HG02970 (cell line): ENCODE data around the gene PCDHB10.
"Not testable (repeated sequence)": the region's sequence is repeated elsewhere in the genome, so short reads cannot be mapped to it uniquely, and the experiment has no call there.

ENCODE experiments used
- ATAC-seq: cut with Tn5 transposase; IDR thresholded peaks from one replicate; pipeline ENCODE4 v1.9.1; 2021; ENCODE audit warnings: mild to moderate bottlenecking, moderate library complexity, moderate number of reproducible peaks; ENCODE audit not compliant: unreplicated experiment, low FRiP score

Gene PCDHB10

DNA sequence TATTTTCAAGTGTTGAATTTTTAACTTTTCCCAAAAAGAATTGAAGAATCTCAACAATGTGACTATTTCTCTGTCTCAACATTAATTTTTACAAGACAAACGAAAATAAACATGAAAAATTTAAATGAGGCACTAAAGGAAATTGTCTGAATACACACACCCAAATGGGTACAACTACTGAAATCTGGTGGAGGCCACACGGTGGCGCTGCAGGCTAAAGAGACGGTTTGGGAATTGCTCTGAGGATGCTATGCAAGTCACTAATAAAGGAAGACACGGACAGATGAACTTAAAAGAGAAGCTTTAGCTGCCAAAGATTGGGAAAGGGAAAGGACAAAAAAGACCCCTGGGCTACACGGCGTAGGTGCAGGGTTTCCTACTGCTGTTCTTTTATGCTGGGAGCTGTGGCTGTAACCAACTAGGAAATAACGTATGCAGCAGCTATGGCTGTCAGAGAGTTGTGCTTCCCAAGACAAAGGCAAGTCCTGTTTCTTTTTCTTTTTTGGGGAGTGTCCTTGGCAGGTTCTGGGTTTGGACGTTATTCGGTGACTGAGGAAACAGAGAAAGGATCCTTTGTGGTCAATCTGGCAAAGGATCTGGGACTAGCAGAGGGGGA, at the start of gene PCDHB10:
PCDHB10 (plus strand) TSS at position 244 of the 616 bp plus-strand sequence; CDS start at position 444, 200 bp downstream.
- ATAC-seq: no peak

DNA sequence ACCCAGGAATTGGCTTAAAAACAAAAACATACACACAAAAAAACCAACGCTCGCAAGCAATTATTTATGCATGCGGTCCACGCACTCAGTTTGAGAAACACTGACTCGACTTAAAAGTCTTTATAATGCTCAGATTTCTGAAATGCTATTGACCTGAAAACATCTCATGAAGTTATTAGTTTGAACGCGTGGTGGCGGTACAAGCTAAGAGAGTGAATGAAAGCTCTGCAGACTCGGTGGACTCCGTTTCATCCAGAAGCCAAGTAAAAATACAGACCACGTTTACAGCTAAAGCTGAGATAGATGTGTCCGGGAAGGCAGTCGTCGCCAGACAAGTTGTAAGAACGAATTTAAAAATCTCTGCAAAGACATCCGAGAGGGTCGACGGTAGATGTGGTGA, 42.3 kb upstream of the PCDHB10 start, which contains the start of gene PCDHB6:
PCDHB6 (plus strand) TSS at position 246 of the 400 bp plus-strand sequence. CDS start 201 bp downstream, outside the sequence.
- no peak for ATAC-seq

DNA sequence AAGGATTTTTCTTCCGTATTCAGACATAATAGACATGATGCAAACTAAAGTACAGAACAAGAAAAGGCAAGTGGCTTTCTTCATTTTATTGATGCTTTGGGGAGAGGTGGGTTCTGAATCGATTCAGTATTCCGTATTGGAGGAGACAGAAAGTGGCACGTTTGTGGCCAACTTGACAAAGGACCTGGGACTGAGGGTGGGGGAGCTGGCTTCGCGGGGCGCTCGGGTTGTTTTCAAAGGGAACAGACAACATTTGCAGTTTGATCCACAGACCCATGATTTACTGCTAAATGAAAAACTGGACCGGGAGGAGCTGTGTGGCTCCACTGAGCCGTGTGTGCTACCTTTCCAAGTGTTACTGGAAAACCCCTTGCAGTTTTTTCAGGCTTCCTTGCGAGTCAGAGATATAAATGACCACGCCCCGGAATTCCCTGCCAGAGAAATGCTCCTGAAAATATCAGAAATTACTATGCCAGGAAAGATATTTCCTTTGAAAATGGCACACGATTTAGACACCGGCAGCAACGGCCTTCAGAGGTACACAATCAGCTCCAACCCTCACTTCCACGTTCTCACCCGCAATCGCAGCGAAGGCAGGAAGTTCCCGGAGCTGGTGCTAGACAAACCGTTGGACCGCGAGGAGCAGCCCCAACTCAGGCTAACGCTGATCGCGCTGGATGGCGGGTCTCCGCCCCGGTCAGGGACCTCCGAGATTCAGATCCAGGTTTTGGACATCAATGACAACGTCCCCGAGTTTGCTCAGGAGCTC, 41.7 kb upstream of the PCDHB10 start:
- ATAC-seq: no peak

DNA sequence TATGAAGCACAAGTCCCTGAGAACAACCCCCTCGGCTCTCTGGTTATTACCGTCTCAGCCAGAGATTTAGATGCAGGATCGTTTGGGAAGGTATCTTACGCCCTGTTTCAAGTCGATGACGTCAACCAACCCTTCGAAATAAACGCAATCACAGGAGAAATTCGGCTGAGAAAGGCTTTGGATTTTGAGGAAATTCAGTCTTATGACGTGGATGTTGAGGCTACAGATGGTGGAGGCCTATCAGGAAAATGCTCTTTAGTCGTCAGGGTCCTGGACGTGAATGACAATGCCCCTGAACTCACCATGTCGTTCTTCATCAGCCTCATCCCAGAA, 41.2 kb upstream of the PCDHB10 start:
- ATAC-seq: no peak

DNA sequence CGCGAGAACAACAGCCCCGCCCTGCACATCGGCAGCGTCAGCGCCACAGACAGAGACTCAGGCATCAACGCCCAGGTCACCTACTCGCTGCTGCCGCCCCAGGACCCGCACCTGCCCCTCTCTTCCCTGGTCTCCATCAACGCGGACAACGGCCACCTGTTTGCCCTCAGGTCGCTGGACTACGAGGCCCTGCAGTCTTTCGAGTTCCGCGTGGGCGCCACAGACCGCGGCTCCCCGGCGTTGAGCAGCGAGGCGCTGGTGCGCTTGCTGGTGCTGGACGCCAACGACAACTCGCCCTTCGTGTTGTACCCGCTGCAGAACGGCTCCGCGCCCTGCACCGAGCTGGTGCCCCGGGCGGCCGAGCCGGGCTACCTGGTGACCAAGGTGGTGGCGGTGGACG, 40.5 kb upstream of the PCDHB10 start:
- not testable (repeated sequence) for ATAC-seq

DNA sequence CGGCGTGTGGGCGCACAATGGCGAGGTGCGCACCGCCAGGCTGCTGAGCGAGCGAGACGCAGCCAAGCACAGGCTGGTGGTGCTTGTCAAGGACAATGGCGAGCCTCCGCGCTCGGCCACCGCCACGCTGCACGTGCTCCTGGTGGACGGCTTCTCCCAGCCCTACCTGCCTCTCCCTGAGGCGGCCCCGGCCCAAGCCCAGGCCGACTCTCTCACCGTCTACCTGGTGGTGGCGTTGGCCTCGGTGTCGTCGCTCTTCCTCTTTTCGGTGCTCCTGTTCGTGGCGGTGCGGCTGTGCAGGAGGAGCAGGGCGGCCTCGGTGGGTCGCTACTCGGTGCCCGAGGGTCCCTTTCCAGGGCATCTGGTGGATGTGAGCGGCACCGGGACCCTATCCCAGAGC, 40.1 kb upstream of the PCDHB10 start:
- ATAC-seq: not testable (repeated sequence)

DNA sequence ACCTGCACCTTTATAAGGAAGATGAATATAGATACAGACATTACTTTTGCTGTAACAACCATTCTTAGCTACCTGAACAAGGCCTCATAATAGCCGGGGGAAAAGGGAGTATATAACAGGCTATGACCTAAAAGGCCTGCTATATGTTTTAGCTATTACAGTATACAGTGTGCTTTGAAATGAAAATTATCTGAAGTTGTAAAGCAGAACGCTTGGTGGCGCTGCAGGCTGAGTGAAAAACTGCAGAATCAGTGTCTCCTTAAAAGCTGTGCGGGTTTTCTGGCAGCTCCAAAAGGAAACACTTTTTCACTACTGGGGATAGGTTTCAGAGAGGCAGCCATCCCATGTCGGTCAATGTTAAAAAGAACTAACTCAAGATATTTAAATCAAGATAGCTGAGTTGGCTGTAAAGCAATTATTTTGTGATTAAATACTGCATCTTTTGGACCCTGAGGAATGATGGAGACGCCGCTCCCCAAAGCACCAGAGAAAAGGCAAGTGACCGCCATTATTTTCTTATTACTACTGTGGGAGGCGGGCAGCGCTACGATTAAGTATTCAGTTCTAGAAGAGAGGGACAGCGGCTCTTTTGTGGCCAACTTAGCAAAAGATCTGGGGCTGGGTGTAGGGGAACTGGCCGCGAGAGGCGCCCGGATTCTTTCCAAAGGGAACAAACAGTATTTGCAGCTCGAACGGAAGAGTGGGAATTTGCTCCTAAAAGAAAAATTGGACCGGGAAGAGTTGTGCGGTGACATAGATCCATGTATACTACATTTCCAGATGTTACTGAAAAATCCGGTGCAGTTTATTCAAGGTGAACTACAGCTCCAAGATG, 36.4 kb upstream of the PCDHB10 start:
- ATAC-seq: no peak

DNA sequence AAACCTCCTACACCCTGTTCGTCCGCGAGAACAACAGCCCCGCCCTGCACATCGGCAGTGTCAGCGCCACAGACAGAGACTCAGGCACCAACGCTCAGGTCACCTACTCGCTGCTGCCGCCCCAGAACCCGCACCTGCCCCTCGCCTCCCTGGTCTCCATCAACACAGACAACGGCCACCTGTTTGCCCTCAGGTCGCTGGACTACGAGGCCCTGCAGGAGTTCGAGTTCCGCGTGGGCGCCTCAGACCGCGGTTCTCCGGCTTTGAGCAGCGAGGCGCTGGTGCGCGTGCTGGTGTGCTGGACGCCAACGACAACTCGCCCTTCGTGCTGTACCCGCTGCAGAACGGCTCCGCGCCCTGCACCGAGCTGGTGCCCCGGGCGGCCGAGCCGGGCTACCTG, 34.8 kb upstream of the PCDHB10 start:
- not testable (repeated sequence) for ATAC-seq

DNA sequence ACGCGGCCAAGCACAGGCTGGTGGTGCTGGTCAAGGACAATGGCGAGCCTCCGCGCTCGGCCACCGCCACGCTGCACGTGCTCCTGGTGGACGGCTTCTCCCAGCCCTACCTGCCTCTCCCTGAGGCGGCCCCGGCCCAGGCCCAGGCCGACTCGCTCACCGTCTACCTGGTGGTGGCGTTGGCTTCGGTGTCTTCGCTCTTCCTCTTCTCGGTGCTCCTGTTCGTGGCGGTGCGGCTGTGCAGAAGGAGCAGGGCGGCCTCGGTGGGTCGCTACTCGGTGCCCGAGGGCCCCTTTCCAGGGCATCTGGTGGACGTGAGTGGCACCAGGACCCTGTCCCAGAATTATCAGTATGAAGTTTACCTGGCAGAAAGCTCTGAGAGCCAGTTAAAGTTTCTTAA, 34.3 kb upstream of the PCDHB10 start:
- ATAC-seq: not testable (repeated sequence)

DNA sequence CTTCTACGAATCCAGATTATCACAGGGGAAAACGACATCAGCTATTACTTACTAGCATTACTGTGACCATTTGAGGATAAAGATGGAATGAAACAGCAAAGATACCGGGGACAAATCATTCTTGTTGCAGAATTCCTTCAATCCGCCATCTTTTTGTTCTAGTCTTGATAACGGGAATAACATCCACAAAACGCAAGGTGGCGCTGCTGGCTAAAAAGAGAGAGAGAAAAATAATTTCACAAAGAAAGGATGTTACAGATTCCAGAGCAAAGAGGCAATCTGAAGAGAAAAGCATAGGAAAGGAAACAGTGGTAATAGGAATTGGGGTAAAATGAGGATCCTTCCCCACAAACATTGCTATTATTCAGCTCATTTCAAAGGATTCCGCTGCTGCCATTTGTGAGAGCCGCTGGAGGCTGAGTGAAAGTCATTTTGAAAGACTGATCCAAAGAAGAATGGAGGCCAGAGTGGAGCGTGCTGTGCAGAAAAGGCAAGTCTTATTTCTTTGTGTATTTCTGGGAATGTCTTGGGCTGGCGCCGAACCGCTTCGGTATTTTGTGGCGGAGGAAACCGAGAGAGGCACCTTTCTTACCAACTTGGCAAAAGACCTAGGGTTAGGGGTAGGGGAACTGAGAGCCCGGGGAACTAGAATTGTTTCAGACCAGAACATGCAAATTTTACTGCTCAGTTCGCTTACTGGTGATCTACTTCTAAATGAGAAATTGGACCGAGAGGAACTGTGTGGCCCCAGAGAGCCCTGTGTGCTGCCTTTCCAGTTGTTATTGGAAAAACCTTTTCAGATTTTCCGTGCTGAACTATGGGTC, 19.6 kb upstream of the PCDHB10 start, which contains the start of gene PCDHB7:
PCDHB7 (plus strand) TSS at position 264 of the 824 bp plus-strand sequence; CDS start at position 456, 192 bp downstream.
- ATAC-seq: no peak

DNA sequence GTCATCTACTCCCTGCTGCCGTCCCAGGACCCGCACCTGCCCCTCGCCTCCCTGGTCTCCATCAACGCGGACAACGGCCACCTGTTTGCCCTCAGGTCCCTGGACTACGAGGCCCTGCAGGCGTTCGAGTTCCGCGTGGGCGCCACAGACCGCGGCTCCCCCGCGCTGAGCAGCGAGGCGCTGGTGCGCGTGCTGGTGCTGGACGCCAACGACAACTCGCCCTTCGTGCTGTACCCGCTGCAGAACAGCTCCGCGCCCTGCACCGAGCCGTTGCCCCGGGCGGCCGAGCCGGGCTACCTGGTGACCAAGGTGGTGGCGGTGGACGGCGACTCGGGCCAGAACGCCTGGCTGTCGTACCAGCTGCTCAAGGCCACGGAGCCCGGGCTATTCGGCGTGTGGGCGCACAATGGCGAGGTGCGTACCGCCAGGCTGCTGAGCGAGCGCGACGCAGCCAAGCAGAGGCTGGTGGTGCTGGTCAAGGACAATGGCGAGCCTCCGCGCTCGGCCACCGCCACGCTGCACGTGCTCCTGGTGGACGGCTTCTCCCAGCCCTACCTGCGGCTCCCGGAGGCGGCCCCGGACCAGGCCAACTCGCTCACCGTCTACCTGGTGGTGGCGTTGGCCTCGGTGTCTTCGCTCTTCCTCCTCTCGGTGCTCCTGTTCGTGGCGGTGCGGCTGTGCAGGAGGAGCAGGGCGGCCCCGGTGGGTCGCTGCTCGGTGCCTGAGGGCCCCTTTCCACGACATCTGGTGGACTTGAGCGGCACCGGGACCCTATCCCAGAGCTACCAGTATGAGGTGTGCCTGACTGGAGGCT, 17.7 kb upstream of the PCDHB10 start:
- not testable (repeated sequence) for ATAC-seq

DNA sequence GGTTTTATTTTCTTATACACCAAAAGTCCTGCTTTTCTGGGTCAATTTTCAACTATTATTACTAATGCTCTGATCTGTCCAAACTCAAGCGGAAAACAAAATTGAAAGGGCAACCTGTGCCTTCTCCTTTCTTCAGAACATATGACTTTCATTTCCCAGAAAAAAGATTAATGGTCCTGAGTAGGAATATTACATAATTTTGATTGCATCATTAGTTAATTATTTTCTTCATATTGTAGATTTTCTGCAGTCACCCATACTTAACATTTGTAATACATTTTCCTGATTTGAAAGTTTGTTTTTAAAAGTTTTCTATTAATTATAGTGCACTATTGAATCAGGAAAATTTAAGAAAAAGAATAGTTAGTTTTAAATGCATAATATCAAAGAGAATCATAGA, 16.2 kb upstream of the PCDHB10 start:
- no peak for ATAC-seq

DNA sequence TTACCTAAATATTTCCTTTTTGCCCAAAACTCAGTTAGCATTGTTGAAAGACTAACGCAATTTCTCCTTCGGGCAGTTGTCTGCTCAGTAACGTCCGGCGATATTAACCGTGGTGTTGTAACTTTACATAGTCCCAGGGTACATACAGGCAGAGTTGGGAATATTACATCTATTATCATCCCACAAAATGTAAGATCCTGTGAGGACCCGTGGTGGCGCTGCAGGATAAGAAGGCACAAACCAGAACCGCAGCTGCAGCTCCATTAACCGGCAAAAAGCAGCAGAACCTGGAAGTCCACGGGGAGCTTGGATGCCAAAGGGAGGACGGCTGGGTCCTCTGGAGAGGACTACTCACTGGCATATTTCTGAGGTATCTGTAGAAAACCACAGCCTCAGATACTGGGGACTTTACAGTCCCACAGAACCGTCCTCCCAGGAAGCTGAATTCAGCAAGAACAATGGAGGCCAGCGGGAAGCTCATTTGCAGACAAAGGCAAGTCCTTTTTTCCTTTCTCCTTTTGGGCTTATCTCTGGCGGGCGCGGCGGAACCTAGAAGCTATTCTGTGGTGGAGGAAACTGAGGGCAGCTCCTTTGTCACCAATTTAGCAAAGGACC, 14.5 kb upstream of the PCDHB10 start, which contains the start of gene PCDHB8:
PCDHB8 (plus strand) TSS at position 214 of the 615 bp plus-strand sequence; CDS start at position 459, 245 bp downstream.
- ATAC-seq: not testable (repeated sequence)

DNA sequence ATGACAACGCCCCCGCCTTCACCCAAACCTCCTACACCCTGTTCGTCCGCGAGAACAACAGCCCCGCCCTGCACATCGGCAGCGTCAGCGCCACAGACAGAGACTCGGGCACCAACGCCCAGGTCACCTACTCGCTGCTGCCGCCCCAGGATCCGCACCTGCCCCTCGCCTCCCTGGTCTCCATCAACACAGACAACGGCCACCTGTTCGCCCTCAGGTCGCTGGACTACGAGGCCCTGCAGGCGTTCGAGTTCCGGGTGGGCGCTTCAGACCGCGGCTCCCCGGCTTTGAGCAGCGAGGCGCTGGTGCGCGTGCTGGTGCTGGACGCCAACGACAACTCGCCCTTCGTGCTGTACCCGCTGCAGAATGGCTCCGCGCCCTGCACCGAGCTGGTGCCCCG, 12.8 kb upstream of the PCDHB10 start:
- not testable (repeated sequence) for ATAC-seq

DNA sequence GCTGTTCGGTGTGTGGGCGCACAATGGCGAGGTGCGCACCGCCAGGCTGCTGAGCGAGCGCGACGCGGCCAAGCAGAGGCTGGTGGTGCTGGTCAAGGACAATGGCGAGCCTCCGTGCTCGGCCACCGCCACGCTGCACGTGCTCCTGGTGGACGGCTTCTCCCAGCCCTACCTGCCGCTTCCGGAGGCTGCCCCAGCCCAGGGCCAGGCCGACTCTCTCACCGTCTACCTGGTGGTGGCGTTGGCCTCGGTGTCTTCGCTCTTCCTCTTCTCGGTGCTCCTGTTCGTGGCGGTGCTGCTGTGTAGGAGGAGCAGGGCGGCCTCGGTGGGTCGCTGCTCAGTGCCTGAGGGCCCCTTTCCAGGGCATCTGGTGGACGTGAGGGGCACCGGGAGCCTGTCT, 12.3 kb upstream of the PCDHB10 start:
- ATAC-seq: not testable (repeated sequence)

DNA sequence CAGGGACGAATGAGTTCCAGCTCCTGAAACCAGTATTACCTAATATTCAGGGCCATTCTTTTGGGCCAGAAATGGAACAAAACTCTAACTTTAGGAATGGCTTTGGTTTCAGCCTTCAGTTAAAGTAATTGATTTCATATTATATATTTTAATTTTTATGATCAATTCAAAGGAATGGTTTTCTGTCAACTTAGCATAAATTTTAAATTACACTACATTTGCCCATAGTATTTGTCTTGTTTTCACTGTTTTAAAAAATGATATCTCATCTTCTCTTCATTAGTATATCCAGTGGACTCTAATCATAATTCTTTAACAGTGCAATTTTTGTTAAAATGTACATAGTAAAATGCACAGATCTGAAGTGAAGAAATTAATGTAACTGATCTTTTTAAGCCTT, 11.8 kb upstream of the PCDHB10 start:
- ATAC-seq: no peak

DNA sequence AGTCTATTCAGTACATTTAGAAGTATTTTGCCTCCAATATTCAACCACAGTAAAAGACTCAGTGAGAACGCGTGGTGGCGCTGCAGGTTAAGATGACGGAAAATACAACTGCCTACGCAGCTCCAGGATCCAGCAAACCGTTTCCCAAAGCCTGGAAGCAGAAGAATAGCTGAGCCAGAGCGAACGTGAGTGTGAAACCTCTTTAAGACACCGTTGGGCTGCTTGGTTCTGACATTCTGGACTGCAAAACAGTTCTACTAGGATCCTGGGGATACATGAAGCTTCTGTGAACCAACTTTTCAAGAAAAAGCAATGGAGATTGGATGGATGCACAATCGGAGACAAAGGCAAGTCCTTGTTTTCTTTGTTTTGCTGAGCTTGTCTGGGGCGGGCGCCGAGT, 9.9 kb upstream of the PCDHB10 start, which contains the start of gene PCDHB16:
PCDHB16 (plus strand) TSS at position 140 of the 400 bp plus-strand sequence; CDS start at position 313, 173 bp downstream.
- no peak for ATAC-seq

DNA sequence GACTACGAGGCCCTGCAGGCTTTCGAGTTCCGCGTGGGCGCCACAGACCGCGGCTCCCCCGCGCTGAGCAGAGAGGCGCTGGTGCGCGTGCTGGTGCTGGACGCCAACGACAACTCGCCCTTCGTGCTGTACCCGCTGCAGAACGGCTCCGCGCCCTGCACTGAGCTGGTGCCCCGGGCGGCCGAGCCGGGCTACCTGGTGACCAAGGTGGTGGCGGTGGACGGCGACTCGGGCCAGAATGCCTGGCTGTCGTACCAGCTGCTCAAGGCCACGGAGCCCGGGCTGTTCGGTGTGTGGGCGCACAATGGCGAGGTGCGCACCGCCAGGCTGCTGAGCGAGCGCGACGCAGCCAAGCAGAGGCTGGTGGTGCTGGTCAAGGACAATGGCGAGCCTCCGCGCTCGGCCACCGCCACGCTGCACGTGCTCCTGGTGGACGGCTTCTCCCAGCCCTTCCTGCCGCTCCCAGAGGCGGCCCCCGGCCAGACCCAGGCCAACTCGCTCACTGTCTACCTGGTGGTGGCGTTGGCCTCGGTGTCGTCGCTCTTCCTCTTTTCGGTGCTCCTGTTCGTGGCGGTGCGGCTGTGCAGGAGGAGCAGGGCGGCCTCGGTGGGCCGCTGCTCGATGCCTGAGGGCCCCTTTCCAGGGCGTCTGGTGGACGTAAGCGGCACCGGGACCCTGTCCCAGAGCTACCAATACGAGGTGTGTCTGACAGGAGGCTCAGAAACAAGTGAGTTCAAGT, 7.9 kb upstream of the PCDHB10 start:
- not testable (repeated sequence) for ATAC-seq
